Renal cortical epithelial cell (primary cell): ENCODE results near the gene KRT8. TPM values are rescaled to one million over a fixed set of nuclear protein-coding genes. Genes with fewer than 3 reads are reported as not detected.

Experiments
- DNase-seq: peaks from one replicate; pipeline ENCODE4 v3.0.0-alpha.2; 2011; ENCODE audit warnings: low read depth
- total RNA-seq: library from RNA; depleted of rRNA; stranded (reverse); fragments of >200 nt; gene quantifications from 2 replicates; pipeline ENCODE4 v1.2.3, GENCODE V29; 2014

KRT8 gene
- 390 and 919 TPM in 2 replicates for total RNA-seq

DNA sequence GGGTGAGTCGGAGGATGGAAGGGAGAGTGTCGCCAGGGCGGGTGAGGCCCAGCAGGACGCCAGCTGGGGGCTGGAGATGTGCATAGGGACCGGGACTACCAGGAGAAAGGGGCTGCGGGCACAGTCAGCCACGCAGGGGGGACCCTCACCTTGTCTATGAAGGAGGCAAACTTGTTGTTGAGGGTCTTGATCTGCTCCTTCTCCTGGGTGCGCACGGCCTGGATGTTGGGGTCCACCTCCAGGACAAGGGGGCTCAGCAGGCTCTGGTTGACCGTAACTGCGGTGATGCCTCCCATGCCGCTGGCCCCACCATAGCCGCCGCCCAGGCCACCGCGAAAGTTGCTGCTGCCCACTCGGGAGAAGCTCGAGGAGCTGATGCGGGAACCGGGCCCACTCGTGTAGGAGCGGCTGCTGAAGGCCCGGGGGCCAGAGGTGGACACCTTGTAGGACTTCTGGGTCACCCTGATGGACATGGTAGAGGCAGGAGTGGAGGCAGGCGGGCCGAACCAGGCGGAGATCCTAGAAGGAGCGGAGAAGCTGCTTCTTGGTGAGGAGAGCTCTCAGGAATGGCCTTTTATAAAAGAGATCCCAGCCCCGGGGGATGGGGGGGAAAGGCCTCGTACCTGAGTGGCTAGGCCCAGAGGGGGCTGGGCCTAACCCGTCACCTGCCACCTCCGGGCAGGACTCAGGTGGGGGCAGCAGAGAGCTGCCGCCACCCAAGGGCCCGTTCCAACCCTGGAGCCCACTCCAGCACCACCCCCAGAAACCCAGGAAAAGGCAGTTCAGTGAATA, at the start of gene KRT8:
TSS of gene KRT8 (minus strand) at position 568 of the 792 bp plus-strand sequence. CDS start at position 473, 95 bp downstream.
- peak; percentile 87 for DNase-seq

- DNase-seq, result peak; percentile 47
Observed at GRCh38 chr12:52953181-52953841, 48.4 kb upstream of the KRT8 start.

DNA sequence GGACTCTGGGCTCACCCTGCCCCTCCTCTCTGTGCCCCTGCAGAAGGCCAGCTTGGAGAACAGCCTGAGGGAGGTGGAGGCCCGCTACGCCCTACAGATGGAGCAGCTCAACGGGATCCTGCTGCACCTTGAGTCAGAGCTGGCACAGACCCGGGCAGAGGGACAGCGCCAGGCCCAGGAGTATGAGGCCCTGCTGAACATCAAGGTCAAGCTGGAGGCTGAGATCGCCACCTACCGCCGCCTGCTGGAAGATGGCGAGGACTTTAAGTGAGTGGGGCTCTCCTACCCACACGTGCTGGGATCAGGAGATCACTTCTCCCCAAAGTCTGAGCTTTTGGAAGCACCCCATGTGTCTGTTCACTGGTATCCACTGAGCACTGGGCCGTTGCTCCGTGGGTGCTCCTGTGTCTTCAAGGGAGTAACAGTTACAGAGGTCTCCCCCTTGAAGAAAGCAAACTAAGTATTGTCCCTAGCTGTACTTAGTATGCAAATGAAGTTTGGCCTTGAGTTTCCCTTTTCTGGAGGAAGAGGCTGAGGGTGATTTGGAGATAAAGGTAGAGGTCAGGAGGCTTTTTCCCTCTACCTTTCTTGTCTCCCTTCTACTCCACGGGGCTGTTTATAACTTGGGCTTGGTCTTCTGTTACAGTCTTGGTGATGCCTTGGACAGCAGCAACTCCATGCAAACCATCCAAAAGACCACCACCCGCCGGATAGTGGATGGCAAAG, 47.4 kb upstream of the KRT8 start:
- DNase-seq, result no peak

GRCh38 chr12:52951640-52952039, 46.8 kb upstream of the KRT8 start:
- no peak for DNase-seq

GRCh38 chr12:52951126-52951525, 46.2 kb upstream of the KRT8 start:
- DNase-seq, result no peak

- no peak for DNase-seq
Observed at GRCh38 chr12:52950553-52950952, 45.7 kb upstream of the KRT8 start.

DNA sequence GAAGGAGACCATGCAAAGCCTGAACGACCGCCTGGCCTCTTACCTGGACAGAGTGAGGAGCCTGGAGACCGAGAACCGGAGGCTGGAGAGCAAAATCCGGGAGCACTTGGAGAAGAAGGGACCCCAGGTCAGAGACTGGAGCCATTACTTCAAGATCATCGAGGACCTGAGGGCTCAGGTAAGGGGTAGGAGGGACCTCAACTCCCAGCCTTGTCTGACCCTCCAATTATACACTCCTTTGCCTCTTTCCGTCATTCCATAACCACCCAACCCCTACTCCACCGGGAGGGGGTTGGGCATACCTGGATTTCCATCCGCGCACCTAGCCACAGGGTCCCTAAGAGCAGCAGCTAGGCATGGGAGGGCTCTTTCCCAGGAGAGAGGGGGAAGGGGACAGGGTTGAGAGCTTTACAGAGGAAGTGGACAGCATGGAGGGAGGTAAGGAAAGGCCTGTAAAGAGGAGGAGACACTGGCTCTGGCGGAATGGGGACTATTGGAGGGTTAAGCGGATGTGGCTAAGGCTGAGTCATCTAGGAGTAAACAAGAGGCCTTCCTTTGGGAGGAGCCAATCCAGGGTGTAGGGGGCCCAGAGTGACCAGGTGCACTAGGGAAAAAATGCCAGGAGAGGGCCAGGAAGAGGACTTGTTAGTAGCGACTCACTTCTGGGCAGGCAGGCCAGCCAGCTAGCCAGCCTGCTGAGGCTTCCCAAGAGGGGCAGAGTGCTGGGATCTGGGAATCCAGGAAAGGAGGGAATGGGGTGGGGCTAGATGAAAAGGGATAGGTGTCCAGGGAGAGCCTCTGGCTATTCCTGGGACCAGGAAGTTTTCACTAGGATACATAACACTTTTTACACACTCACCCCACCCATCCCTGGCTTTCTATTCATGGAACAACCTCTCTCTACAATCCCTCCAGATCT, 44.8 kb upstream of the KRT8 start:
- peak; percentile 96 for DNase-seq

- DNase-seq, result no peak
Observed at GRCh38 chr12:52947738-52948423, 43.0 kb upstream of the KRT8 start.

- no peak for DNase-seq
Observed at GRCh38 chr12:52946797-52947547, 42.1 kb upstream of the KRT8 start.

DNA sequence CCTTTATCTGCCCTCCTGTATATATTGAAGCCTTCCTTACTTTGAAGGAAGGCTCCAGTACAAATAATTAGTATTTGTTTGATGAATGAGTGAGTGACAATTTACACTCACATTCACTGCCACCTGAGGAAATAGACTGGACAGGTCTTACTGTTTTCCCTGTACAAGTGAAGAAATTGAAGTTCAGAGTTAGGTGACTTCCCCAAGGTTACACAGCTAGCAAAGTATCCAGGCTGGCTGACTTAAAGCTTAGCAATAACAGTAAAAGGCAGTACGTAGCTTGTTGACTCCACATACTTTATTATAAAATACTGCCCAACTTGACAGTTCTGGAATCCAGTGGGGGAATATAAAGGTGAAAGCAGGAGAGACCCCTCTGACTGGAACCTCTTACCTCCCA, 41.5 kb upstream of the KRT8 start:
- DNase-seq, result peak; percentile 43

DNA sequence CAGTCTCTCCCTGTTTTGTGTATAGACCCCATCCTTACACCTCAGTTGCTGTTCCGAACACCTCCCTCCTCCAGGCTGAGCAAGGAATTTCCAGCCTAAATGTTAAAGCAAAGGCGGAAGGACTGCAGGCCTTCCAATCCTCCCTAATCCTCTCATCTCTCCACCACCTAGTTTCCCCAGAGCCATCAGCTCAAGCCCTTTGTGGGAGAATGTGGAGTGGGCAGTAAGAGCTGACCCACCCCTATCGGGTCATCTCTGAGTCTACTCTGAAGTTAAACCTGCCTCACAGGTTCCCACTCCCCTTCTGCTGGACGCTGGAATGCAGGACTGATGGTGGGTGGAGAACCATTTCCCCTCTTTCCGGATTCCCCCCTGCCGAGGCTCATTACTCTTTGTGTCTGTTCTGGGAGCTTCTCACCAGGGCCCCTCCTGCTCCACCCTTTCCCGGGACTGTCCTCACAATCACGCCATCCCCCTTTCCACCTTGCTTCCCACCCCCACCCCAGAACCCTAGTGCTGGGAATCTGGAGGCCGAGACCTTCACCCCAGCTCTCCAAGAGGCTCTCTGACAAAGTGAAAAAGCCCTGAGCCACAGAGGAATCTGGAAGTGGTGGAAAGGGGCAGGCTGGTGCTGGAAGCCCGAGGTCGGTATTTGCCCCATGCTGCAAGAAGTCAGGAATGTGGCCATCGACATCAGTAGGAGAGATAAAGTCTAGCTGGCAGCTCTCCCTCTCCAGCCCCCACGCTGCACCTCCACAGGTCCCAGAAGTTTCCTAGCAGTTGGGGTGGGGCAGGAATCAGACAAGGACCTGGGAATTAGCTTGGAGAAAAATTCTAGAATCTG, 40.7 kb upstream of the KRT8 start:
- peak; percentile 87 for DNase-seq

GRCh38 chr12:52944683-52945388, 40.0 kb upstream of the KRT8 start:
- DNase-seq, result no peak

DNA sequence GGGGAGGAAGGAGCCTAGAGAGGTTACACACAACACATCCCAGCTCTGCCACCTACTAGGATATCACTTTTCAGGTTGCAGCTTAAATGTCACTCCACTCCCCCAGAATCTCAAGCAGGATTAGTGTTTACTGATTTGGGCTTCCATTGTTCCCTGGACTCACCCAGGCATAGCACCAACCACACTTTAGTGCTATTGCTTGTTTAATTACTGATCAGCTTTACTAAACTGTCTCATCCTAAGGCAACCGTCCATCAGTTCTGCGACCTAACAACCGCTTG, 38.0 kb upstream of the KRT8 start:
- no peak for DNase-seq

DNA sequence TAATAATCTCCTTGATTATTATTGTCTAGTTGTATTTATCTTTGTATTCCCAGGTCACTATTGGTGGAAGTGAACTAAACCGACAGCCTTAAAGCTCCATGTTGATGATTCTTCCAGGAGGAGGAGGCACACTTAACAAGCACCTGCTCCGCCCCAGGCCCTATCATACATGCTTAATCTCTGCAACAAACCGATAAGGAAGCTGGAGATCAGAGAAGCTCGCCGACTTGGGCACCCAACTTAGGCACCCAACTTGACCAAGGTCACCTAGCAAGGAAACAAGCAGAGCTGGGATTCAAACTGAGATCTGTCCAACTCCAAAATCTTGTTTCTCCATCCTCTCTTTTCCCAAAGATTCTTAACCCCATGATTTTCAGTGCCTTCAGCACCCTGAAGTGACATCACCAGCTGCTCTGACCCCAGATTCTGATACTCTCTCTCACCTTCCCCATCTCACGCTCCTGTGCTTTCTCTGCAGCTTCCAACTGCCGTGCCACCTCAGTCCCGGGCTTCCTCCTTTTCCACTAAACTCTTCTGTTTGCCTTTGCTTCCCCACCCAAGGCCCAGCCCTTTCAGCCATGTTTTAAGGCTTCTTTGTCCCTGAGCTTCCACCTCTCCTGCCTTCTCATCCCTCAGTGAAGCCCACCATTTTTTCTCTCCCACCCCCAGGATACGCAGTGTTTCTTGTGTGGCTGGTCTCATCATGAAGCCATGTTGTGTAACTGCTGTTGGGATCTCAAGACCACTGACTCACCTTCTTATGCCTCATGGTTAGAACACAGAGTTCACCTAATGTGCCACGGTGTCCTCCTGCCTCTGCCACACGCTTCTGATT, 37.4 kb upstream of the KRT8 start:
- DNase-seq, result peak; percentile 77

GRCh38 chr12:52929538-52929937, 24.7 kb upstream of the KRT8 start:
- DNase-seq, result no peak

DNA sequence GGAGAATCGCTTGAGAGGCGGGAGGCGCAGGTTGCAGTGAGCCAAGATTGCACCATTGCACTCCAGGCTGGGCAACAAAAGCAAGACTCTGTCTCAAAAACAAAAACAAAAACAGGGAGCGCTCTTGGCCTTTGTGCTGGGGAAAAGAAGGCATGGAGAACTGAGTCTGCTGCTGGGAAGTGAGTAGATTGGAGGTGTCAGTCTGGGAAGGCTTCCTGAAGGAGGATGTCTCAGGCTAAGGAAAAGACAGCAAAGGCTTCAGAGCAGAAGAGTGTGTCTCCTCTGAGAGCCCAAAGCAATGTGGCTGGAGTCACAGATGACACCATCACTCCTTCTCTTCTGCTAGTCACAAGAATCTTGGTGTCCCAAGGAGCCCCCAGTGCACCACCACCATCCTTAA, 23.1 kb upstream of the KRT8 start:
- no peak for DNase-seq

DNA sequence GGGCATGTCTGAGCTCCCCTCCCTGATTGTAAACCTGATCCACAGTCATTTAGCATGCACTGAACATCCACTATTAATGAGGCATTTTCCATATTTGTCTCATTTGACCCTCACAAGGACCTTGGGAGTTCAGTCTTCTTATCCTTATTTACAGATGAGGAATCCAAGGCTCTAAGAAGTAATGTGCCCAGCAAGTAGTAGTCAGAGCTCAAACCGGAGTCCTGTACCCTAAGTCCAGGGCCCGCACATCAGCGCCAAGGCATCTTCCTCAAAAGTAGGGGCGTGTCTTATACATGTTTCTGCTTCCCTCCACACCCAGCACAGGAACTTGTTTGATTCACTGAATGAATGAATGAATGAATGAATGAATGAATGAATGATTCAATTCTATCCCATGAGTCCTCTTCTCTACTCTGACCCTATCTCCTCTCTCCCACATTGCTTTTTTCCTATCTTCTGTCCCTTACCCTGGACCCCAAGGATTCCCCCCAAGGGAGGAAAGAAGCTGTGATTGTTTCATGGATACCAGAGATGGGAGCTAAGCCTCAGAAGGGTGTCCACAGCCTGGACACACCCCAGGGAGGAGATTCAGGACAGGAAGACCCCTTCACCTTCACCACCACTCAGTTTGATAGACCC, 21.8 kb upstream of the KRT8 start:
- no peak for DNase-seq
